CD14-positive monocyte (primary cell): ENCODE results near the gene IL1RAPL1. TPM values are rescaled to one million over a fixed set of nuclear protein-coding genes. Genes with fewer than 3 reads are reported as not detected.

Experiments used
- DNase-seq, 3 donors: peaks; one replicate each; pipeline ENCODE4 v3.0.0-alpha.2; 2011 to 2022
- H2AFZ ChIP-seq: 2 replicates; pipeline ENCODE4 v1.6.0; 2012; ENCODE audit warnings: mild to moderate bottlenecking, low read depth, low read length, inconsistent platforms; ENCODE audit not compliant: insufficient read depth, poor library complexity, severe bottlenecking
- H3K27ac ChIP-seq, 2 donors: 1 replicate in 1 of 2; 2 replicates in 1 of 2; pipeline ENCODE4 v1.5.1; 2012 to 2013; ENCODE audit warnings: low read length in 2 of 2, control low read depth in 1 of 2, inconsistent platforms in 1 of 2, low read depth in 1 of 2, mild to moderate bottlenecking in 1 of 2
- H3K27me3 ChIP-seq, 2 donors: one replicate each; pipeline versions ENCODE4 v1.6.0 to v1.6.1; 2011 to 2013; ENCODE audit warnings: low read length in 2 of 2; ENCODE audit not compliant: control insufficient read depth in 2 of 2, insufficient read depth in 2 of 2
- H3K36me3 ChIP-seq, 2 donors: replicated peaks in 1 of 2; 1 replicate in 1 of 2; 2 replicates in 1 of 2; pipeline versions ENCODE4 v1.5.1 to v1.6.1; 2012 to 2013; ENCODE audit warnings: low read length in 2 of 2, control low read depth in 1 of 2, inconsistent platforms in 1 of 2, mild to moderate bottlenecking in 1 of 2; ENCODE audit not compliant: insufficient read depth in 2 of 2, control insufficient read depth in 1 of 2
- H3K4me1 ChIP-seq, 2 donors: 1 replicate in 1 of 2; 2 replicates in 1 of 2; pipeline versions ENCODE4 v1.5.1 to v1.6.1; 2012 to 2013; ENCODE audit warnings: low read length in 2 of 2, control low read depth in 1 of 2, inconsistent platforms in 1 of 2, mild to moderate bottlenecking in 1 of 2, moderate library complexity in 1 of 2; ENCODE audit not compliant: insufficient read depth in 2 of 2, control insufficient read depth in 1 of 2
- H3K4me2 ChIP-seq: replicated peaks from 2 replicates; pipeline ENCODE3; 2012; ENCODE audit warnings: low read length, moderate library complexity, mild to moderate bottlenecking; ENCODE audit not compliant: poor library complexity, severe bottlenecking; ENCODE audit errors: extremely low read depth
- H3K4me3 ChIP-seq, 3 experiments: fragments of 200-600 bp in 1 of 3; sonication (generic) in 1 of 3; replicated peaks in 1 of 3; 1 replicate in 2 of 3; 2 replicates in 1 of 3; pipeline ENCODE4 v1.5.1; 2011 to 2013; ENCODE audit warnings: low read length in 3 of 3, mild to moderate bottlenecking in 3 of 3, control low read depth in 2 of 3, low read depth in 2 of 3, inconsistent platforms in 1 of 3, moderate library complexity in 1 of 3
- H3K79me2 ChIP-seq: 2 replicates; pipeline ENCODE4 v1.6.0; 2012; ENCODE audit warnings: mild to moderate bottlenecking, control low read depth, inconsistent platforms, low read length, moderate library complexity; ENCODE audit not compliant: insufficient read depth
- H3K9ac ChIP-seq: 2 replicates; pipeline ENCODE4 v1.6.0; 2017; ENCODE audit warnings: low read length, mild to moderate bottlenecking; ENCODE audit not compliant: insufficient read depth, poor library complexity, severe bottlenecking
- H3K9me3 ChIP-seq, 2 donors: replicated peaks in 1 of 2; 1 replicate in 1 of 2; 2 replicates in 1 of 2; pipeline versions ENCODE4 v1.5.1 to v1.6.1; 2012 to 2013; ENCODE audit warnings: low read length in 2 of 2, control low read depth in 1 of 2; ENCODE audit not compliant: control insufficient read depth in 1 of 2, insufficient read depth in 1 of 2
- H4K20me1 ChIP-seq: 2 replicates; pipeline ENCODE4 v1.6.0; 2012; ENCODE audit warnings: mild to moderate bottlenecking, low read length, control low read depth, moderate library complexity; ENCODE audit not compliant: insufficient read depth
- H3K27ac Mint-ChIP-seq, 7 donors: one replicate each; pipeline ENCODE4 v1.8.0; 2020; ENCODE audit warnings: mild to moderate bottlenecking in 7 of 7, mixed read lengths in 7 of 7, moderate library complexity in 6 of 7, inconsistent platforms in 2 of 7
- H3K27me3 Mint-ChIP-seq, 3 donors: one replicate each; pipeline ENCODE4 v1.8.0; 2021 to 2022; ENCODE audit warnings: low read depth in 3 of 3, mild to moderate bottlenecking in 3 of 3, mixed read lengths in 3 of 3, moderate library complexity in 3 of 3, inconsistent platforms in 1 of 3
- H3K36me3 Mint-ChIP-seq, 2 donors: one replicate each; pipeline ENCODE4 v1.8.0; 2020; ENCODE audit warnings: mixed read lengths in 2 of 2, inconsistent platforms in 1 of 2, mild to moderate bottlenecking in 1 of 2
- H3K4me1 Mint-ChIP-seq: one replicate; pipeline ENCODE4 v1.8.0; 2020; ENCODE audit warnings: mild to moderate bottlenecking, mixed read lengths
- H3K4me3 Mint-ChIP-seq, 2 donors: one replicate each; pipeline ENCODE4 v1.8.0; 2020; ENCODE audit warnings: mild to moderate bottlenecking in 2 of 2, mixed read lengths in 2 of 2, moderate library complexity in 1 of 2
- H3K9me3 Mint-ChIP-seq, 7 donors: one replicate each; pipeline ENCODE4 v1.8.0; 2020 to 2022; ENCODE audit warnings: mixed read lengths in 7 of 7, mild to moderate bottlenecking in 6 of 7, moderate library complexity in 6 of 7, inconsistent platforms in 2 of 7
- CTCF ChIP-seq: fragments of 200-600 bp; IDR thresholded peaks from one replicate; pipeline ENCODE4 v1.8.0; 2022; ENCODE audit warnings: antibody characterized with exemption, mild to moderate bottlenecking
- WGBS: methylation state at CpG from one replicate; pipeline ENCODE4 v1.1.5; 2013; ENCODE audit warnings: missing lambda C conversion rate; ENCODE audit not compliant: insufficient coverage; 5-methylcytosine and 5-hydroxymethylcytosine counted together
- intact Hi-C, 2 donors: fragments of 100-400 bp; cut with micrococcal nuclease; formaldehyde crosslinking; loops; one replicate each; pipeline versions ENCODE4 v1.15.0 to v1.15.1; 2023
- polyA plus RNA-seq, 3 donors: library from polyadenylated mRNA; depleted of rRNA in 1 of 3; unstranded in 2 of 3; stranded (reverse) in 1 of 3; fragments of 300-500 nt in 2 of 3; fragments of >200 nt in 1 of 3; fragmentation: Illumina TruSeq in 2 of 3; gene quantifications; 1 replicate in 2 of 3; 2 replicates in 1 of 3; pipeline ENCODE4 v1.2.3, GENCODE V29; 2012 to 2021

Gene IL1RAPL1
- polyA plus RNA-seq, 3 donors, result not detected

- WGBS, result no CpG with 5 or more reads among the region's 2 CpGs
- Mint-ChIP-seq H3K4me1 (no peaks in the 10 kb centered on the region), H3K9me3 (no peaks in the 10 kb centered on the region), H3K27me3 (peaks cover 0 to 3% (median 2%) of the 10 kb centered on the region in 3 donors), H3K36me3 (no peaks in the 10 kb centered on the region), H3K4me3 (no peak overlapping the region), H3K27ac (no peak overlapping the region)
- no peak for TF ChIP-seq CTCF
- Histone ChIP-seq H3K36me3 (no peaks in the 10 kb centered on the region), H4K20me1 (no peaks in the 10 kb centered on the region), H3K4me3 (no peak overlapping the region), H3K27ac (no peak overlapping the region), H3K79me2 (no peaks in the 10 kb centered on the region), H3K4me2 (no peak overlapping the region), H3K27me3 (no peaks in the 10 kb centered on the region), H2AFZ (no peak overlapping the region), H3K4me1 (no peaks in the 10 kb centered on the region), H3K9ac (no peak overlapping the region), H3K9me3 (no peaks in the 10 kb centered on the region)
- intact Hi-C loops, result no loop called here
- no peak for DNase-seq
These were observed 1353.5 kb downstream of the IL1RAPL1 start for GRCh38 chrX:29940750-29941149.

- Histone ChIP-seq H3K79me2 (no peaks in the 10 kb centered on the region), H3K27me3 (no peaks in the 10 kb centered on the region), H4K20me1 (no peaks in the 10 kb centered on the region), H3K9me3 (no peaks in the 10 kb centered on the region), H3K4me3 (no peak overlapping the region), H3K4me1 (no peaks in the 10 kb centered on the region), H3K9ac (no peak overlapping the region), H3K36me3 (no peaks in the 10 kb centered on the region), H3K27ac (no peak overlapping the region), H3K4me2 (no peak overlapping the region), H2AFZ (no peak overlapping the region)
- intact Hi-C loops, result no loop called here
- Mint-ChIP-seq H3K4me1 (no peaks in the 10 kb centered on the region), H3K9me3 (no peaks in the 10 kb centered on the region), H3K4me3 (no peak overlapping the region), H3K36me3 (no peaks in the 10 kb centered on the region), H3K27ac (no peak overlapping the region), H3K27me3 (peaks cover 0 to 5% (median 2%) of the 10 kb centered on the region in 3 donors)
- TF ChIP-seq CTCF, result no peak
- no CpG with 5 or more reads among the region's 1 CpG for WGBS
- DNase-seq, result no peak
These were observed 1354.0 kb downstream of the IL1RAPL1 start for GRCh38 chrX:29941287-29941686.
